ENCODE results near the gene NEIL1. TPM values are rescaled to one million over a fixed set of nuclear protein-coding genes. Genes with fewer than 3 reads are reported as not detected.
"Not testable (repeated sequence)": the region's sequence is repeated elsewhere in the genome, so short reads cannot be mapped to it uniquely, and the experiment has no call there.

NEIL1 gene
- total RNA-seq, 4 donors from 2014 or later = 96.9 to 481 (median 163) TPM

DNA sequence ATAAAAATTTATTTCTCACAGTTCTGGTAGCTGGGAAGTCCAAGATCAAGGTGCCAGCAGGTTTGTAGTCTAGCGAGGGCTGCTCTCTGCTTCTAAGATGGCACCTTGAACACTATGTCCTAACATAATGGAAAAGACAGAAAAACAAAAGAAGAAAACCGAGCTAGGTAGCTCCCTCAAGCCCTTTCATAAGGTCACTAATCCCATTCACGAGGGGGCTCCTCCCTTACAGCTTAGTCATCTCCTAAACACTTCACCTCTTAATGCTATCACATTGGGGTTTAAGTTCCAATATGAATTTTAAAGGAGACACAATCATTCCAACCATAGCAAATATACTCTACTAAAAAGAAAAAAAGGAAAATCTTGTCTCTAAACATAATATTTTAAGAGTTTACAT, 40.7 kb upstream of the NEIL1 start:
- Histone ChIP-seq H3K4me1 (no peaks in the 10 kb centered on the region), H3K27ac (no peak overlapping the region), H3K9me3 (no peaks in the 10 kb centered on the region), H3K36me3 (no peaks in the 10 kb centered on the region), H3K4me3 (no peak overlapping the region), H3K27me3 (peaks cover 27% of the 10 kb centered on the region)
- TF ChIP-seq POLR2A (IDR thresholded peaks at IDR 0.05) = no peak
- TF ChIP-seq POLR2AphosphoS5 (IDR thresholded peaks at IDR 0.05) = no peak
- TF ChIP-seq, protein P1, sequence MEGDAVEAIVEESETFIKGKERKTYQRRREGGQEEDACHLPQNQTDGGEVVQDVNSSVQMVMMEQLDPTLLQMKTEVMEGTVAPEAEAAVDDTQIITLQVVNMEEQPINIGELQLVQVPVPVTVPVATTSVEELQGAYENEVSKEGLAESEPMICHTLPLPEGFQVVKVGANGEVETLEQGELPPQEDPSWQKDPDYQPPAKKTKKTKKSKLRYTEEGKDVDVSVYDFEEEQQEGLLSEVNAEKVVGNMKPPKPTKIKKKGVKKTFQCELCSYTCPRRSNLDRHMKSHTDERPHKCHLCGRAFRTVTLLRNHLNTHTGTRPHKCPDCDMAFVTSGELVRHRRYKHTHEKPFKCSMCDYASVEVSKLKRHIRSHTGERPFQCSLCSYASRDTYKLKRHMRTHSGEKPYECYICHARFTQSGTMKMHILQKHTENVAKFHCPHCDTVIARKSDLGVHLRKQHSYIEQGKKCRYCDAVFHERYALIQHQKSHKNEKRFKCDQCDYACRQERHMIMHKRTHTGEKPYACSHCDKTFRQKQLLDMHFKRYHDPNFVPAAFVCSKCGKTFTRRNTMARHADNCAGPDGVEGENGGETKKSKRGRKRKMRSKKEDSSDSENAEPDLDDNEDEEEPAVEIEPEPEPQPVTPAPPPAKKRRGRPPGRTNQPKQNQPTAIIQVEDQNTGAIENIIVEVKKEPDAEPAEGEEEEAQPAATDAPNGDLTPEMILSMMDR (IDR thresholded peaks at IDR 0.05) = no peak
- TF ChIP-seq EP300 (IDR thresholded peaks at IDR 0.05; ENCODE audit: low read depth) = no peak
- DNase-seq = no peak
- intact Hi-C loops (cut with DNase I; ENCODE audit: low total_unique reads) (no loop called here), in situ Hi-C loops (cut with MboI; ENCODE audit: low pct_ligation_motif_present in 1 of 4, low pct_unique_long_range_greater_than_20kb in 1 of 4, low sequenced_read_pairs in 3 of 4) (loop anchor here in 2 of 4 donors (25.0 kb wide), 2 partner anchors 294 to 1244 kb away; partner anchors contain the start of gene PPCDC (in 1 of the 2))
- 57 to 68% methylated on average over 3 of the region's 3 CpGs for WGBS, 2 donors (ENCODE audit: low coverage in 1 of 2)

DNA sequence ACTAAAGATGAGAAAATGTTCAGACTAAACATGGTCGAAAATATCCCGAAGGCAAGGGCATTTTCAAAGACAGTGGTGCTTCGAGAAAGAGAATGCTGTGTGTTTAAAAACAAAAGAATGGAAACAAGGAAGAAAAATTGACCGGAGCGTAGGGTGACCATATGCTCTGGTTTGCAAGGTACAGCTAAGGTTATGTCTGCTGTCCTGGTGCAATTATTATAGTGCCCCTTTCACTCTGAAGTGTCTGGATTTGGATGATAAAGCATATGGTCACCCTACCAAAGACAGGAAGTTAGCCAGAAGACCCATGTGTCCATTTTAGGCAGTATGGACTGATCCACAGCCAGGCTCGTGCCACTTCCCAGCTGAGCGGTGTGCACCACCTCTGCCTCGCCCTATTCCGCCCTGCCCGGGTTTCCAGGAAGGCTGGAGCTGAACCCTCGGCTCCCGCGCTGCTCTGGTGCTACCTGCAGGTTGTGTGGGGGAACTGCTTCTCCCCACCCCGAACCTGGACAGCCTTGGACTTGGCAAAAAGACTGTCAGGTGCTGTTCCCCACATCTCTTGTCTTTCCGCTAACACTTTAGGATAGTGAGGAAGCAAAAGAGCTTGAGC, 39.0 kb upstream of the NEIL1 start:
- in situ Hi-C loops (cut with MboI; ENCODE audit: low pct_ligation_motif_present in 1 of 4, low pct_unique_long_range_greater_than_20kb in 1 of 4, low sequenced_read_pairs in 3 of 4) (loop anchor here in 2 of 4 donors (25.0 kb wide), 2 partner anchors 296 to 1246 kb away; partner anchors contain the start of gene PPCDC (in 1 of the 2)), intact Hi-C loops (cut with DNase I; ENCODE audit: low total_unique reads) (no loop called here)
- H3K36me3 ChIP-seq = no peaks in the 10 kb centered on the region
- TF ChIP-seq, protein P1 (IDR thresholded peaks at IDR 0.05) = peak; percentile 35 to 66 (median 50)
- TF ChIP-seq POLR2A (IDR thresholded peaks at IDR 0.05) = no peak
- no peaks in the 10 kb centered on the region for H3K9me3 ChIP-seq
- H3K27ac ChIP-seq = no peak overlapping the region
- 21 to 63% methylated on average over 5 to 15 of the region's 15 CpGs for WGBS, 2 donors (ENCODE audit: low coverage in 1 of 2)
- peak; percentile 77 for DNase-seq
- H3K27me3 ChIP-seq = peaks cover 27% of the 10 kb centered on the region
- H3K4me1 ChIP-seq = no peaks in the 10 kb centered on the region
- H3K4me3 ChIP-seq = no peak overlapping the region

DNA sequence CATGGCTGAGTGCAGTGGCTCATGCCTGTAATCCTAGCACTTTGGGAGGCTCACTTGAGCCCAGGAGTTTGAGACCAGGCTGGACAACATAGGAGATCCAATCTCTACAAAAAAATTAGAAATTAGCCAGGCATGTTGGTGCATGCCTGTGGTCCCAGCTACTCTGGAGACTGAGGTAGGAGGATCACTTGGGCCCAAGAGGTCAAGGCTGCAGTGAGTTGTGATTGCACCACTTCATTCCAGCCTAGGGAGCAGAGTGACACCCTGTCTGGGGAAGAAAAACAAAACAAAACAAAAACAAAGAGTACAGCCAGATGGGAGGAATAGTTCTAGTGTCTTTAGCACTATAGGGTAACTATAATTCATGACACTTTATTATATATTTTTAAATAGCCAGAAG, 37.1 kb upstream of the NEIL1 start:
- H3K4me3 ChIP-seq = no peak overlapping the region
- H3K4me1 ChIP-seq = no peaks in the 10 kb centered on the region
- no peak overlapping the region for H3K27ac ChIP-seq
- no peaks in the 10 kb centered on the region for H3K36me3 ChIP-seq
- in situ Hi-C loops (cut with MboI; ENCODE audit: low pct_ligation_motif_present in 1 of 4, low pct_unique_long_range_greater_than_20kb in 1 of 4, low sequenced_read_pairs in 3 of 4) = loop anchor here in 2 of 4 donors (25.0 kb wide), 2 partner anchors 297 to 1247 kb away; partner anchors contain the start of gene PPCDC (in 1 of the 2)
- TF ChIP-seq POLR2A (IDR thresholded peaks at IDR 0.05) (no peak), EP300 (IDR thresholded peaks at IDR 0.05; ENCODE audit: low read depth) (no peak), POLR2AphosphoS5 (IDR thresholded peaks at IDR 0.05) (no peak)
- TF ChIP-seq, protein P1 (IDR thresholded peaks at IDR 0.05) = no peak
- H3K27me3 ChIP-seq = peaks cover 27% of the 10 kb centered on the region
- H3K9me3 ChIP-seq = no peaks in the 10 kb centered on the region
- intact Hi-C loops (cut with DNase I; ENCODE audit: low total_unique reads) = no loop called here
- no peak for DNase-seq

DNA sequence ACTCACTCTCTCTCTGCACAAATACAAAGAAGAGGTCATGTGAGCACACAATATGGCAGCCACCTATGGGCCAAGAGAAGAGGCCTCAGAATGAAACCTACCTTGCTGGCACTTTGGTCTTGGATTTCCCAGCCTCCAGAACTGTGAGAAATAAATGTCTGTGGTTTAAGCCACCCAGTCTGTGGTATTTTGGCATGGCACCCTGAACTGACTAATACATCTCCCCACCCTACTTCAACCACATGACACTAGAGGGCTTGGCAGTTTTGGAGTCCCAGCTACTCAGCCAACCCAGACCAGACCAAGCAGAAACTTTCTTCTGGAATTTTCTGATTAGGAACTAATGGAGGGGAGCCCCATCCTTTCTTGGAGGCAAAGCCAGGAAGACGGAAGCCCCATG, 34.3 kb upstream of the NEIL1 start:
- H3K4me3 ChIP-seq; intact Hi-C loops (cut with DNase I; ENCODE audit: low total_unique reads); H3K27me3 ChIP-seq; DNase-seq; H3K27ac ChIP-seq; H3K36me3 ChIP-seq; H3K9me3 ChIP-seq; H3K4me1 ChIP-seq: not testable (repeated sequence)
- in situ Hi-C loops (cut with MboI; ENCODE audit: low pct_ligation_motif_present in 1 of 4, low pct_unique_long_range_greater_than_20kb in 1 of 4, low sequenced_read_pairs in 3 of 4) = loop anchor here in 2 of 4 donors (25.0 kb wide), 2 partner anchors 300 to 1250 kb away; partner anchors contain the start of gene PPCDC (in 1 of the 2)
- 88 to 100% methylated on average over 1 of the region's 1 CpG for WGBS, 2 donors (ENCODE audit: low coverage in 1 of 2)
